ACHN (cell line): Measurements from ENCODE around the gene AKR1B1.

Experiments used
- DNase-seq: peaks from one replicate; pipeline ENCODE4 v3.0.0-alpha.2; 2015
- in situ Hi-C: cut with HindIII; loops from 2 replicates; pipeline ENCODE4 v1.10.0; 2017; ENCODE audit warnings: low sequenced_read_pairs, low pct_ligation_motif_present, low pct_unique_long_range_greater_than_20kb

AKR1B1 gene

GRCh38 chr7:134431815-134432214 lies 27.1 kb downstream of the AKR1B1 start:
- no peak for DNase-seq
- in situ Hi-C loops = no loop called here

GRCh38 chr7:134429481-134429880 lies 29.4 kb downstream of the AKR1B1 start:
- in situ Hi-C loops = no loop called here

GRCh38 chr7:134428942-134429341 lies 30.0 kb downstream of the AKR1B1 start:
- DNase-seq = no peak
- in situ Hi-C loops = no loop called here

More at GRCh38 chr7:134429481-134429880, 29.4 kb downstream of the AKR1B1 start:
- no peak for DNase-seq

- no peak for DNase-seq
Observed at GRCh38 chr7:134427896-134428295, 31.0 kb downstream of the AKR1B1 start.

GRCh38 chr7:134425777-134426176 lies 33.1 kb downstream of the AKR1B1 start:
- in situ Hi-C loops = no loop called here
- DNase-seq = no peak

More at GRCh38 chr7:134427896-134428295, 31.0 kb downstream of the AKR1B1 start:
- in situ Hi-C loops = no loop called here

GRCh38 chr7:134422638-134423037 lies 36.3 kb downstream of the AKR1B1 start:
- in situ Hi-C loops = no loop called here
- no peak for DNase-seq

GRCh38 chr7:134422008-134422407 lies 36.9 kb downstream of the AKR1B1 start:
- no peak for DNase-seq
- in situ Hi-C loops = no loop called here

GRCh38 chr7:134420424-134421125 lies 38.3 kb downstream of the AKR1B1 start:
- in situ Hi-C loops = no loop called here
- peak; percentile 76 for DNase-seq

- in situ Hi-C loops = no loop called here
- DNase-seq = no peak
Observed at GRCh38 chr7:134419875-134420274, 39.0 kb downstream of the AKR1B1 start.

GRCh38 chr7:134419085-134419484 lies 39.8 kb downstream of the AKR1B1 start:
- in situ Hi-C loops = no loop called here
- no peak for DNase-seq

GRCh38 chr7:134415700-134416099 lies 43.2 kb downstream of the AKR1B1 start:
- in situ Hi-C loops = no loop called here
- no peak for DNase-seq

- in situ Hi-C loops = no loop called here
- no peak for DNase-seq
Observed at GRCh38 chr7:134414109-134414508, 44.8 kb downstream of the AKR1B1 start.

GRCh38 chr7:134407311-134407710 lies 51.6 kb downstream of the AKR1B1 start:
- in situ Hi-C loops = no loop called here
- DNase-seq = no peak

GRCh38 chr7:134406431-134406830 lies 52.5 kb downstream of the AKR1B1 start:
- in situ Hi-C loops = no loop called here
- no peak for DNase-seq

GRCh38 chr7:134405299-134405698 lies 53.6 kb downstream of the AKR1B1 start:
- no peak for DNase-seq
- in situ Hi-C loops = no loop called here

GRCh38 chr7:134403062-134403461 lies 55.8 kb downstream of the AKR1B1 start:
- in situ Hi-C loops = no loop called here
- no peak for DNase-seq

- in situ Hi-C loops = no loop called here
Observed at GRCh38 chr7:134400859-134401258, 58.0 kb downstream of the AKR1B1 start.

GRCh38 chr7:134396031-134396430 lies 62.9 kb downstream of the AKR1B1 start:
- DNase-seq = no peak
- in situ Hi-C loops = no loop called here

More at GRCh38 chr7:134400859-134401258, 58.0 kb downstream of the AKR1B1 start:
- no peak for DNase-seq

GRCh38 chr7:134395604-134396003 lies 63.3 kb downstream of the AKR1B1 start:
- in situ Hi-C loops = no loop called here
- DNase-seq = no peak

GRCh38 chr7:134394056-134394455 lies 64.8 kb downstream of the AKR1B1 start:
- no peak for DNase-seq
- in situ Hi-C loops = no loop called here
